GM18519 (cell line): Measurements from ENCODE around the gene EYA4.

ENCODE experiments used
- ATAC-seq: cut with Tn5 transposase; IDR thresholded peaks from one replicate; pipeline ENCODE4 v1.9.1; 2021; ENCODE audit warnings: mild to moderate bottlenecking, moderate library complexity; ENCODE audit not compliant: unreplicated experiment, low FRiP score

The EYA4 gene

GRCh38 chr6:133340557-133340956 lies 99.4 kb downstream of the EYA4 start:
- ATAC-seq: no peak

- no peak for ATAC-seq
These were observed 100.5 kb downstream of the EYA4 start for GRCh38 chr6:133341607-133342158.

- no peak for ATAC-seq
These were observed 102.1 kb downstream of the EYA4 start for GRCh38 chr6:133343220-133343619.

- ATAC-seq: no peak
These were observed 107.7 kb downstream of the EYA4 start for GRCh38 chr6:133348846-133349245.

- ATAC-seq: no peak
These were observed 109.8 kb downstream of the EYA4 start for GRCh38 chr6:133350928-133351327.

- no peak for ATAC-seq
These were observed 110.9 kb downstream of the EYA4 start for GRCh38 chr6:133352046-133352445.

- no peak for ATAC-seq
These were observed 111.9 kb downstream of the EYA4 start for GRCh38 chr6:133353061-133353460.

- no peak for ATAC-seq
These were observed 114.8 kb downstream of the EYA4 start for GRCh38 chr6:133355922-133356321.

GRCh38 chr6:133358574-133359150 lies 117.5 kb downstream of the EYA4 start:
- ATAC-seq: no peak

GRCh38 chr6:133359256-133359655 lies 118.1 kb downstream of the EYA4 start:
- no peak for ATAC-seq

- ATAC-seq: no peak
These were observed 118.6 kb downstream of the EYA4 start for GRCh38 chr6:133359760-133360159.

GRCh38 chr6:133360194-133360593 lies 119.0 kb downstream of the EYA4 start:
- ATAC-seq: no peak

- no peak for ATAC-seq
These were observed 121.7 kb downstream of the EYA4 start for GRCh38 chr6:133362813-133363212.

GRCh38 chr6:133368664-133369063 lies 127.5 kb downstream of the EYA4 start:
- ATAC-seq: no peak

- no peak for ATAC-seq
These were observed 128.7 kb downstream of the EYA4 start for GRCh38 chr6:133369773-133370272.

- ATAC-seq: no peak
These were observed 135.6 kb downstream of the EYA4 start for GRCh38 chr6:133376743-133377142.

- ATAC-seq: no peak
These were observed 136.1 kb downstream of the EYA4 start for GRCh38 chr6:133377219-133377618.

- no peak for ATAC-seq
These were observed 138.9 kb downstream of the EYA4 start for GRCh38 chr6:133380047-133380446.

- no peak for ATAC-seq
These were observed 139.6 kb downstream of the EYA4 start for GRCh38 chr6:133380723-133381122.

- no peak for ATAC-seq
These were observed 147.6 kb downstream of the EYA4 start for GRCh38 chr6:133388731-133389130.

GRCh38 chr6:133390168-133390567 lies 149.0 kb downstream of the EYA4 start:
- no peak for ATAC-seq

- no peak for ATAC-seq
These were observed 150.9 kb downstream of the EYA4 start for GRCh38 chr6:133392015-133392414.
